22Rv1 (cell line): ENCODE data around the gene ZNF605.

Experiments
- CTCF ChIP-seq: fragments of 450-650 bp; IDR thresholded peaks from 2 replicates; pipeline ENCODE4 v1.5.1; 2017; ENCODE audit warnings: mild to moderate bottlenecking
- ZFX ChIP-seq: fragments of 450-650 bp; IDR thresholded peaks from 2 replicates; pipeline ENCODE4 v1.6.1; 2017; ENCODE audit warnings: antibody characterized with exemption, borderline replicate concordance

GRCh38 chr12:132872073-132872855 lies 83.8 kb downstream of the ZNF605 start:
- TF ChIP-seq CTCF (no peak), ZFX (no peak)
